Activated naive CD8-positive, alpha-beta T cell treated with anti-CD3 and anti-CD28 coated beads, Interleukin-2, amount 10 ng/mL, durations not matched to agents 7 days and 5 days (primary cell): Measurements from ENCODE around the gene PIP4K2C. TPM values are rescaled to one million over a fixed set of nuclear protein-coding genes. Genes with fewer than 3 reads are reported as not detected.
"Not testable (repeated sequence)": the region's sequence is repeated elsewhere in the genome, so short reads cannot be mapped to it uniquely, and the experiment has no call there.

Experiments used
- ATAC-seq: fragments of 150-1000 bp; cut with Tn5 transposase; one replicate; pipeline ENCODE4 v1.10.0; 2021; ENCODE audit warnings: low read depth, moderate library complexity
- POLR2A ChIA-PET: fragments of 350-600 bp; sonication (Branson Sonifier 250); formaldehyde crosslinking; loops from one replicate; lab custom pipeline; 2021; ENCODE audit warnings: antibody characterized with exemption; lab: Charles Lee
- DNase-seq: peaks from one replicate; pipeline ENCODE4 v3.0.0; 2021
- H3K27ac Mint-ChIP-seq: one replicate; pipeline ENCODE4 v1.8.0; 2022; ENCODE audit warnings: mild to moderate bottlenecking, mixed read lengths
- H3K27me3 Mint-ChIP-seq: one replicate; pipeline ENCODE4 v1.8.0; 2022; ENCODE audit warnings: mild to moderate bottlenecking, moderate library complexity, mixed read lengths
- H3K36me3 Mint-ChIP-seq: one replicate; pipeline ENCODE4 v1.8.0; 2021; ENCODE audit warnings: mild to moderate bottlenecking, mixed read lengths
- H3K4me1 Mint-ChIP-seq: one replicate; pipeline ENCODE4 v1.8.0; 2021; ENCODE audit warnings: mixed read lengths
- H3K4me3 Mint-ChIP-seq: one replicate; pipeline ENCODE4 v1.8.0; 2022; ENCODE audit warnings: mild to moderate bottlenecking, moderate library complexity, mixed read lengths
- H3K9me3 Mint-ChIP-seq: one replicate; pipeline ENCODE4 v1.8.0; 2021; ENCODE audit warnings: mixed read lengths
- total RNA-seq, 2 experiments: library from RNA; stranded (reverse); gene quantifications; one replicate each; pipeline ENCODE4 v1.2.3, GENCODE V29; 2021

PIP4K2C gene
- total RNA-seq, 2 experiments from 2014 or later: 21.6 to 24.1 TPM

- peak; percentile 43 for DNase-seq
- Mint-ChIP-seq H3K4me3 (no peak overlapping the region), H3K9me3 (no peaks in the 10 kb centered on the region), H3K4me1 (peaks cover 5% of the 10 kb centered on the region), H3K27me3 (peaks cover 7% of the 10 kb centered on the region), H3K36me3 (no peaks in the 10 kb centered on the region), H3K27ac (no peak overlapping the region)
- POLR2A ChIA-PET: interaction anchor here (0.6 to 1.6 kb wide), 4 partner anchors 37 to 1717 kb away, joined by 3 to 5 read pairs (median 4); no protein-coding TSS in a partner anchor
- peak; percentile 97 for ATAC-seq
These were observed 7.8 kb upstream of the PIP4K2C start for GRCh38 chr12:57583008-57583831.

- Mint-ChIP-seq H3K27ac (no peak overlapping the region), H3K9me3 (no peaks in the 10 kb centered on the region), H3K4me3 (no peak overlapping the region), H3K36me3 (no peaks in the 10 kb centered on the region), H3K4me1 (peaks cover 5% of the 10 kb centered on the region), H3K27me3 (peaks cover 7% of the 10 kb centered on the region)
- POLR2A ChIA-PET: interaction anchor here (1.6 kb wide), 1 partner anchor 36 kb away, joined by 5 read pairs; no protein-coding TSS in a partner anchor
- ATAC-seq (no peak), DNase-seq (no peak)
These were observed 6.9 kb upstream of the PIP4K2C start for GRCh38 chr12:57584050-57584449.

GRCh38 chr12:57584690-57585089 lies 6.3 kb upstream of the PIP4K2C start:
- Mint-ChIP-seq H3K27ac (no peak overlapping the region), H3K27me3 (peaks cover 7% of the 10 kb centered on the region), H3K36me3 (no peaks in the 10 kb centered on the region), H3K9me3 (no peaks in the 10 kb centered on the region), H3K4me1 (peaks cover 3% of the 10 kb centered on the region), H3K4me3 (no peak overlapping the region)
- no peak for ATAC-seq
- no peak for DNase-seq
- POLR2A ChIA-PET: no interaction called here

DNA sequence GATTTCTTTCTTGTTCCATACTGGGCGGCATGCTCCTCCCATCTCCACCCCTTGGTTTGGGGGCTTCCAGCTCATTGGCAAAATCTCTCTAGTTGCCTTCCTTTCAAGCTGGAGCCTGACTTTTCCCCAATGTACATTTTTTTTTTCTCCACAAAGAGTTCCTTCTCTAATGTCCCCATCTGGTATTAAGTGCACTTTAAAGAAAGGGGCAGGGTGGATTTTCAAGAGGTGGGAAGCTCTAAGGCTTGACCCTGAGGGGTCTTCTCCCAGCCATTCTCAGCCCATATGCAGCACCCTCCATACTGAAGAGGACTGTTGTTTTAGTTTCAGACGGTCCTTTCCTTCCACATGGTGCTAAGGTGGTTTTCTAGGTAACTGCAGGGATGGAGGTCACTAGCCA lies 5.8 kb upstream of the PIP4K2C start:
- DNase-seq: no peak
- no peak overlapping the region for H3K4me3 Mint-ChIP-seq
- H3K27me3 Mint-ChIP-seq: peaks cover 7% of the 10 kb centered on the region
- H3K4me1 Mint-ChIP-seq: peaks cover 2% of the 10 kb centered on the region
- H3K9me3 Mint-ChIP-seq: no peaks in the 10 kb centered on the region
- no peak for ATAC-seq
- no peak overlapping the region for H3K27ac Mint-ChIP-seq
- H3K36me3 Mint-ChIP-seq: no peaks in the 10 kb centered on the region
- POLR2A ChIA-PET: interaction anchor here (0.7 kb wide), 1 partner anchor 267 kb away, joined by 5 read pairs; no protein-coding TSS in a partner anchor

DNA sequence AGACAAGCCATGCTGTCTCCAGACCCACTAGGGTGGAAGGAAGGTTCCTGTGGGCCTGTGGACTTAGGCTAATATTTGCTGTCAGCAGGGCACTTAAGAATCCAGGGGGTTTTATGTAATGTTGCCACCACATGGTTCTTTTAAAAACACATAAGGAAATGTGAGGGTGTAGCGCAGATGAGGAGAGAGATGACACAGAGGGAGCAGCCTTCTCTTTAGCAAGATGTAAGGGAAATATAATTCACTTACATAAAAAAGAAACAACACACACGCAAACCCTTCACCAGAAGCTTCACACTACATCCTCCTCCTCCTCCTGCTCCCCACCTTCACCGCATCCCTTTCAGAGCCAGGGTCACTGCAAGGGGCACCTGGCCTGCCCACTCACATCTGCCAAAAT lies 4.9 kb upstream of the PIP4K2C start:
- ATAC-seq: no peak
- Mint-ChIP-seq H3K36me3 (no peaks in the 10 kb centered on the region), H3K9me3 (no peaks in the 10 kb centered on the region), H3K27me3 (peaks cover 7% of the 10 kb centered on the region), H3K4me1 (peaks cover 8% of the 10 kb centered on the region), H3K4me3 (no peak overlapping the region), H3K27ac (no peak overlapping the region)
- POLR2A ChIA-PET: no interaction called here
- DNase-seq: no peak

DNA sequence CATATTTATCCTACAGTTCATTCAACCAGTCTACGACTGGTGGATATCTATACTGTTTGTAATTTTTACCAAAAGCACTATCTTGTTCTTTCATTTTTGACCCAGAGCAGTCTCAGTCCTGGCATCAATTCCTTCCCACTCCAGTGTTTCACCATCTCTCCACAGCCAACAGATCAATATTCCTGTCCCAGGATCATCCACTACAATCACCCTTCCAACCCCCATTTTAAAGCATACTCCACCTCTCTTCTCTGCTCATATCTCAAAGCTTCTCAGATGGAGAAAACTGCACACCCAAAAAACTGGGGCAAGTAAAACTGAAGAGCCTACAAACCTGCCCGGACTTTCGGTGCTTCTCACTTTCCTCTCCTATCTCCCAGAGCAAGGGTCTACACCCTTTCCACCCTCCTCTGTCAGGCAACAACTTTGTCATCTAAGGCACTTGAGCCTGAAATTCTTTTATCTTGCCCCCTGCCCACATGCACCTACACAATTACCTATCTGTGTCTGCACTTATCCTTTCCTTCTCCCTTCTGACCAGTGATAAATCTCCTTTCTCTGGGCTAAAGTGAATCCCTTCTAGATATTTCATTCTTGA lies 4.1 kb upstream of the PIP4K2C start:
- DNase-seq: no peak
- Mint-ChIP-seq H3K36me3 (no peaks in the 10 kb centered on the region), H3K27me3 (peaks cover 7% of the 10 kb centered on the region), H3K4me1 (peaks cover 13% of the 10 kb centered on the region), H3K9me3 (no peaks in the 10 kb centered on the region), H3K27ac (no peak overlapping the region), H3K4me3 (no peak overlapping the region)
- no peak for ATAC-seq
- POLR2A ChIA-PET: no interaction called here

- H3K9me3 Mint-ChIP-seq, H3K36me3 Mint-ChIP-seq, ATAC-seq, H3K27me3 Mint-ChIP-seq, H3K4me3 Mint-ChIP-seq, H3K27ac Mint-ChIP-seq, DNase-seq: not testable (repeated sequence)
- H3K4me1 Mint-ChIP-seq: peaks cover 21% of the 10 kb centered on the region
- POLR2A ChIA-PET: interaction anchor here (0.6 kb wide), 1 partner anchor 284 kb away, joined by 5 read pairs; no protein-coding TSS in a partner anchor
These were observed 1.9 kb upstream of the PIP4K2C start for GRCh38 chr12:57588951-57589610.

GRCh38 chr12:57590479-57590863 lies 521 bp upstream of the PIP4K2C start:
- Mint-ChIP-seq H3K27me3 (peaks cover 2% of the 10 kb centered on the region), H3K9me3 (no peaks in the 10 kb centered on the region), H3K27ac (peak overlapping the region; percentile 72), H3K36me3 (no peaks in the 10 kb centered on the region), H3K4me1 (peaks cover 21% of the 10 kb centered on the region), H3K4me3 (peak overlapping the region; percentile 89)
- DNase-seq (no peak), ATAC-seq (no peak)
- POLR2A ChIA-PET: interaction anchor here (0.8 to 2.3 kb wide), 5 partner anchors 13 to 151 kb away, joined by 3 to 10 read pairs (median 4); partner anchors contain the start of genes ARHGEF25, DDIT3 and DTX3

DNA sequence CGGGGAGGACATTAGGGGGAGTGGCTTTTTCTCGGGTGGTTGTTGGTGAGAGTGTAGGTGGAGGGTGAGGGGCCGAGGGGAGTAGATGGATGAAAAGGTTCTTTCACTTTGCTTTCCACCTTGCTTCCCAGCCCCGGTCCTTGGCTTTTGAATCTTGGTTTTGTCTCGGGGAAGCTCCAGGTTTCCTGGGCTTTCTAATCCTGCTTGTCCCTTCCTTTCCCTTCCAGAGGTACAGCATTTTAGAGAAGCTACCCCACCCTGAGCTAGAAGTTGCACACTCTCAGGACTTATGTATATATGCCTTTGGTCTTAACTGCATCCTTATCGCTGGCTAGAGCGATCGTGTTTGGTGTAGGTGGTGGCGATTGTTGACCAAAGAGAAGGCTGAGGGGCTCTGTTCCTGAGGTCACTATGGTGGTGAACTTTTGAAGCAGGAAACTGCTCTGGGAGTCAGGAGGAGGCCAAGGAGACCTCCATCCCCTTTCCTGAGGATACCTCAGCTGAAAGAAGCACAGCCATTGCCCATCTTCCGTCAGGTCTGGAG lies 862 bp downstream of the PIP4K2C start:
- peak overlapping the region; percentile 89 for H3K4me3 Mint-ChIP-seq
- H3K4me1 Mint-ChIP-seq: peaks cover 21% of the 10 kb centered on the region
- H3K27me3 Mint-ChIP-seq: no peaks in the 10 kb centered on the region
- DNase-seq (no peak), ATAC-seq (peak; percentile 4)
- POLR2A ChIA-PET: interaction anchor here (1.0 to 2.3 kb wide), 6 partner anchors 12 to 150 kb away, joined by 3 to 10 read pairs (median 5); partner anchors contain the start of genes ARHGEF25, DTX3 and OS9
- H3K36me3 Mint-ChIP-seq: peaks cover 3% of the 10 kb centered on the region
- peak overlapping the region; percentile 82 for H3K27ac Mint-ChIP-seq
- no peaks in the 10 kb centered on the region for H3K9me3 Mint-ChIP-seq

DNA sequence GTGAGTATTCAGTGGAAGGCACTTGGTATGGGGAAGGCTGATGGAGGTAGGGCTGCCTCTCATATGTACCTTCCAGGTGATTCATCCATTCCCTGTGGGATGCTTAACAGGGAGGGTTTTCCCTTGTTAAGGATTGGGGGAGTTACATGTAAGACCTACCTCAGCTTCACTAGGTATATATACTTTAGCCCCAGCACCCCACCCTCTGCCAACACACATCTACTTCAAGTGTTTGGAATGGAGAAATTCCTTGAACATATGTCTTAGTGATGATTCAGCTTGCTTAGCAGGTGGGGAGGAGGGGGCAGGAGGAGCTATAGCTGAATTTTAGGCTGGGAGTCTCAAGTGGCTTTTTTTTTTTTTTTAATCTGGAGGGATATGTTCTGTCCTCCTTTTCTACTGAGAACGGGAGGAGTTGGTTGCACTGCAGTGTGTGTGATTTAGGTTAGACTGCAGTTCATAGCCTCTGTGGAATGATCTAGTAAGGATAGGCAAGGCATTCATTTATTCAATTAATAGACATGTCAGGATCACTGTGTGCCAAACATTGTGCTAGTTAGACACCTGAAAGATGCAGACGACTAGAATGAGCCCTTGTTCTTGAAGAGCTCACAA lies 1.7 kb downstream of the PIP4K2C start:
- Mint-ChIP-seq H3K4me1 (peaks cover 21% of the 10 kb centered on the region), H3K9me3 (no peaks in the 10 kb centered on the region), H3K27me3 (no peaks in the 10 kb centered on the region), H3K27ac (no peak overlapping the region), H3K4me3 (peak overlapping the region; percentile 89), H3K36me3 (peaks cover 4% of the 10 kb centered on the region)
- DNase-seq (no peak), ATAC-seq (no peak)
- POLR2A ChIA-PET: interaction anchor here (1.0 to 1.6 kb wide), 3 partner anchors 14 to 102 kb away, joined by 4 to 7 read pairs (median 5); partner anchors contain the start of genes ARHGEF25 and OS9

DNA sequence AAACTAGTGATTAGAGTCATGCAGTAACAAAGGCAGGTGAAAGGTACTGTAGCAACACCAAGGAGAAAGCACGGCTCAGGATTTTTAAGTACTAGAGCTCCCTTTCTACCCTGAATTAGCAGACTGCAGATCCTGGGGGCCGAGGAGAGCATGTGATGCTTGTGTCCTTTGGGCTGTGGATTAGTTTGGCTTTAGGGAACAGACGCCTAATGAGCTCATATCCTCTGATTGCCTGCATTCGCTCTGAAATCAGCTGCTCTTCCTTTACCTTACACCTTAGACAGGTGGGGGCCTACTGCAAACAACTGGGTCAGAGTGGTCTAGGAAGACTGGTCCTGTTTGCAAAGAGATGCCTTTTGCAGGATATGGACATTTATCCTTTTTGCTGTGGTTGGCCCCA lies 2.2 kb downstream of the PIP4K2C start:
- no peak overlapping the region for H3K4me3 Mint-ChIP-seq
- H3K27me3 Mint-ChIP-seq: no peaks in the 10 kb centered on the region
- no peak overlapping the region for H3K27ac Mint-ChIP-seq
- H3K9me3 Mint-ChIP-seq: no peaks in the 10 kb centered on the region
- ATAC-seq: no peak
- POLR2A ChIA-PET: interaction anchor here (0.6 to 1.6 kb wide), 3 partner anchors 13 to 101 kb away, joined by 3 to 5 read pairs (median 4); partner anchors contain the start of gene OS9
- DNase-seq: no peak
- peaks cover 6% of the 10 kb centered on the region for H3K36me3 Mint-ChIP-seq
- H3K4me1 Mint-ChIP-seq: peaks cover 21% of the 10 kb centered on the region

DNA sequence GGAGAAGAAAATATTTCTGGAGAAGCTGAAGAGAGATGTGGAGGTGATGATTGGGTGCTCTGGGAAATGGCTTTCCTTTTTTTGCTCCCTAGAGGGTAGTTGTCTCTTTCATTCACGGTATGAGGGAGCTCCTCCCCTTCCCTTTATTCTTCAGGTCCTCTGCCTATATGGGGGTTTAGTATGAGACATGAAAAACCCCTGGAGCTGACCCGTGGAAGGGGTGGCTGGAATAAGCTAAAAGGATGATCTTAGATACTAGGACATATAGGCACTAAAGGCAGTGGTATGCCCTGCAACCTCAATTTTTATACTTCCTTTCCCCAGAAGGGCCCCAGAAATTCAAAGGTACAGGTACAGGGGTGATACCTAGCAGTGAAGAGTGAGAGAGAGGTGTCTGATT lies 9.4 kb downstream of the PIP4K2C start:
- H3K4me1 Mint-ChIP-seq: peaks cover 13% of the 10 kb centered on the region
- H3K4me3 Mint-ChIP-seq: no peak overlapping the region
- peaks cover 18% of the 10 kb centered on the region for H3K36me3 Mint-ChIP-seq
- no peak overlapping the region for H3K27ac Mint-ChIP-seq
- DNase-seq (no peak), ATAC-seq (no peak)
- H3K9me3 Mint-ChIP-seq: no peaks in the 10 kb centered on the region
- POLR2A ChIA-PET: interaction anchor here (1.7 to 1.9 kb wide), 2 partner anchors 9 to 11 kb away, joined by 5 to 9 read pairs; partner anchors contain the start of genes ARHGEF25 and PIP4K2C
- no peaks in the 10 kb centered on the region for H3K27me3 Mint-ChIP-seq
